ENCODE measurements around the gene CABP2. TPM values are rescaled to one million over a fixed set of nuclear protein-coding genes. Genes with fewer than 3 reads are reported as not detected.

Gene CABP2
- total and polyA plus RNA-seq, 10 of the 15 experiments (the other 5 are each of a cell fraction or from before 2014, with no cell fraction given), result not detected

DNA sequence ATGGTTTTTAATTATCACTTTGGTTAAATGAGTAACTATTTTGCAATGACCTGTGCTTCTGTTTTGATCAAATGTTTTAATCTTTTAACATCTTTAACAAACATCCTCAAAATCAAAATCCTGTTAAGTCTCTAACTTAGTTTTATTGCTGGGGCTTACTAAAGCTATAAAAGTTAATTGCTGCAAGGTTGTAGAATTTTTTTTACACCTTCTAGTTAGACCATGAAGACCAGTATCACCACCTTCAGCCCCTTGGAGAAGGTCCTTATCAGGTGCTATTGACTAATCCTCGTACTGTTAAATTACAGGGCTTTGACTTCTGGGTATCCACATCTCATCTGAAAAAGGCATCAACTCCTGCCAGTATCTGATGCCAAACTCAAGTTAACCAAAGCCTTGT is 12.3 kb upstream of the CABP2 start:
- ChIA-PET RAD21 (ENCODE audit: unreplicated experiment) (no interaction called here), SMC1A (ENCODE audit: uncharacterized antibody, unreplicated experiment) (interaction anchor here (1.4 kb wide), 1 partner anchor 41 kb away, joined by 4 read pairs; no protein-coding TSS in a partner anchor), CTCF (interaction anchor here (0.7 kb wide), 1 partner anchor 37 kb away, joined by 4 read pairs; no protein-coding TSS in a partner anchor), POLR2A (no interaction called here)
- intact Hi-C loops (cut with micrococcal nuclease; ENCODE audit: unreplicated experiment) (no loop called here), in situ Hi-C loops (cut with MboI) (no loop called here)
- ATAC-seq (no peak), DNase-seq (ENCODE audit: low read depth, low spot score) (no peak), FAIRE-seq (no peak)
- H3K27me3 ChIP-seq (replicated peaks in 1 of 2; ENCODE audit: control insufficient read depth in 2 of 2, insufficient read depth in 2 of 2, low read length in 1 of 2), result no peaks in the 10 kb centered on the region; a peak in 1 of 4 replicates
- TF ChIP-seq REST (IDR thresholded peaks at IDR 0.05; ENCODE audit: low read depth, low read length), result no peak
- no peak for TF ChIP-seq EP300 (IDR thresholded peaks at IDR 0.05; ENCODE audit: borderline replicate concordance in 1 of 2, control insufficient read depth in 1 of 2, low read depth in 2 of 2, low read length in 2 of 2)
- TF ChIP-seq ZNF274 (IDR thresholded peaks at IDR 0.05; ENCODE audit: insufficient read depth, insufficient read length), result no peak
- no peak for TF ChIP-seq YBX1 (IDR thresholded peaks at IDR 0.05)
- no peak for TF ChIP-seq YY1 (IDR thresholded peaks at IDR 0.05; ENCODE audit: low read depth, low read length)
- H3K4me3 ChIP-seq, result no peak overlapping the region
- no peak overlapping the region for H3K9ac ChIP-seq (ENCODE audit: control insufficient read depth, insufficient read depth, low read length)
- no peaks in the 10 kb centered on the region for H3K36me3 ChIP-seq (ENCODE audit: control insufficient read depth in 2 of 2, insufficient read depth in 2 of 2, low read length in 1 of 2)
- H3K4me1 ChIP-seq (ENCODE audit: control insufficient read depth, insufficient read depth, low read length), result no peaks in the 10 kb centered on the region
- 5% methylated on average over 1 of the region's 1 CpG for WGBS (ENCODE audit: insufficient coverage, insufficient replicate concordance, low lambda C conversion rate, missing lambda C conversion rate)
- no peak overlapping the region for H3K27ac ChIP-seq (ENCODE audit: control insufficient read depth, insufficient read depth)
- no peaks in the 10 kb centered on the region for H3K79me2 ChIP-seq (ENCODE audit: control insufficient read depth, insufficient read depth, low read length)
- H2AFZ ChIP-seq (ENCODE audit: control insufficient read depth, low read depth, low read length), result no peak overlapping the region
- no peak overlapping the region for H3K4me2 ChIP-seq (ENCODE audit: control insufficient read depth, insufficient read depth)
- BruUV-seq (replicated peaks), result no TSS peak
- H4K20me1 ChIP-seq (ENCODE audit: control insufficient read depth, insufficient read depth), result no peaks in the 10 kb centered on the region
- H3K9me3 ChIP-seq (replicated peaks; ENCODE audit: control insufficient read depth, insufficient read depth, low read length), result peaks cover 10% of the 10 kb centered on the region; the same call in 2 of the 3 replicates
